HEK293T (cell line): Measurements from ENCODE around the gene SPECC1L.

Source experiments
- CTCF ChIA-PET: fragments of 350-600 bp; formaldehyde crosslinking; extraction: SDS; loops from one replicate; lab custom pipeline; 2021; ENCODE audit warnings: antibody characterized with exemption, inconsistent platforms; lab: Yijun Ruan, JAX
- POLR2A ChIA-PET: fragments of 350-600 bp; formaldehyde crosslinking; extraction: SDS; loops from one replicate; lab custom pipeline; 2020; ENCODE audit warnings: antibody characterized with exemption, inconsistent platforms; lab: Yijun Ruan, JAX
- DNase-seq: peaks from one replicate; pipeline ENCODE4 v3.0.0; 2012; ENCODE audit warnings: mixed read lengths; ENCODE audit errors: extremely low spot score
- ARNT ChIP-seq: fragments of 450-650 bp; IDR thresholded peaks from 2 replicates; pipeline ENCODE4 v1.6.1; 2017; ENCODE audit warnings: mild to moderate bottlenecking
- BHLHE40 ChIP-seq: fragments of 450-650 bp; IDR thresholded peaks from 2 replicates; pipeline ENCODE4 v1.6.1; 2016; ENCODE audit warnings: mild to moderate bottlenecking, moderate library complexity, borderline replicate concordance
- CTBP1 ChIP-seq: fragments of 450-650 bp; IDR thresholded peaks from 2 replicates; pipeline ENCODE4 v1.6.1; 2016; ENCODE audit warnings: borderline replicate concordance
- ELF4 ChIP-seq: fragments of 450-650 bp; IDR thresholded peaks from 2 replicates; pipeline ENCODE4 v1.6.1; 2017; ENCODE audit warnings: antibody characterized with exemption
- FOXA1 ChIP-seq: fragments of 450-650 bp; IDR thresholded peaks from 2 replicates; pipeline ENCODE4 v1.6.1; 2016; ENCODE audit warnings: mild to moderate bottlenecking
- FOXK2 ChIP-seq: fragments of 450-650 bp; IDR thresholded peaks from 2 replicates; pipeline ENCODE4 v1.6.1; 2016; ENCODE audit warnings: mild to moderate bottlenecking
- FOXM1 ChIP-seq: fragments of 450-650 bp; IDR thresholded peaks from 2 replicates; pipeline ENCODE4 v1.6.1; 2017; ENCODE audit warnings: mild to moderate bottlenecking, borderline replicate concordance
- HDGF ChIP-seq: fragments of 450-650 bp; IDR thresholded peaks from 2 replicates; pipeline ENCODE4 v1.6.1; 2017; ENCODE audit warnings: antibody characterized with exemption, borderline replicate concordance
- L3MBTL2 ChIP-seq: fragments of 450-650 bp; conservative IDR thresholded peaks from 2 replicates; pipeline ENCODE4 v1.6.1; 2016; ENCODE audit warnings: mild to moderate bottlenecking
- LEF1 ChIP-seq: fragments of 450-650 bp; IDR thresholded peaks from 2 replicates; pipeline ENCODE4 v1.6.1; 2017; ENCODE audit warnings: mild to moderate bottlenecking, borderline replicate concordance
- NFRKB ChIP-seq: fragments of 450-650 bp; IDR thresholded peaks from 2 replicates; pipeline ENCODE4 v1.6.1; 2016; ENCODE audit warnings: mild to moderate bottlenecking, moderate library complexity
- PKNOX1 ChIP-seq: fragments of 450-650 bp; IDR thresholded peaks from 2 replicates; pipeline ENCODE4 v1.6.1; 2016
- SP1 ChIP-seq: fragments of 450-650 bp; IDR thresholded peaks from 2 replicates; pipeline ENCODE4 v1.6.1; 2017
- SUZ12 ChIP-seq: fragments of 450-650 bp; IDR thresholded peaks from 2 replicates; pipeline ENCODE4 v1.6.1; 2016; ENCODE audit warnings: mild to moderate bottlenecking
- TARDBP ChIP-seq: fragments of 450-650 bp; IDR thresholded peaks from 2 replicates; pipeline ENCODE4 v1.6.1; 2016
- ZNF384 ChIP-seq: fragments of 450-650 bp; IDR thresholded peaks from 2 replicates; pipeline ENCODE4 v1.6.1; 2016

SPECC1L gene

GRCh38 chr22:24270556-24271385, at the start of gene SPECC1L:
SPECC1L (plus strand) TSS chr22:24270831; CDS start chr22:24302232, 31,401 bp downstream.
- DNase-seq = peak; percentile 96
- peak; percentile 73; the same call in 1 of the 2 replicates for TF ChIP-seq HDGF
- TF ChIP-seq L3MBTL2 = peak; percentile 75
- no peak for TF ChIP-seq ZNF384
- POLR2A ChIA-PET = interaction anchor here (0.7 kb wide), 1 partner anchor 19 kb away, joined by 3 read pairs; no protein-coding TSS in a partner anchor
- CTCF ChIA-PET = no interaction called here

GRCh38 chr22:24224468-24224867, 46.2 kb upstream of the SPECC1L start:
- ChIA-PET POLR2A (no interaction called here), CTCF (no interaction called here)
- no peak for DNase-seq
- no peak for TF ChIP-seq FOXA1
- TF ChIP-seq LEF1 = no peak
- TF ChIP-seq FOXM1 = no peak
- no peak for TF ChIP-seq CTBP1
- no peak for TF ChIP-seq HDGF
- TF ChIP-seq FOXK2 = no peak
- no peak for TF ChIP-seq PKNOX1
- TF ChIP-seq NFRKB = no peak
- no peak for TF ChIP-seq ELF4
- TF ChIP-seq TARDBP = no peak
- TF ChIP-seq SUZ12 = no peak
- no peak for TF ChIP-seq ARNT

GRCh38 chr22:24225044-24225601, 45.5 kb upstream of the SPECC1L start:
- ChIA-PET POLR2A (no interaction called here), CTCF (no interaction called here)
- DNase-seq = no peak
- no peak for TF ChIP-seq FOXK2
- TF ChIP-seq FOXA1 = no peak
- no peak for TF ChIP-seq L3MBTL2
- TF ChIP-seq SP1 = no peak
- TF ChIP-seq ELF4 = no peak
- TF ChIP-seq ARNT = no peak
- TF ChIP-seq TARDBP = no peak
- no peak for TF ChIP-seq FOXM1
- no peak for TF ChIP-seq SUZ12
- TF ChIP-seq NFRKB = no peak
- TF ChIP-seq CTBP1 = no peak
- no peak for TF ChIP-seq LEF1
- TF ChIP-seq HDGF = no peak

- CTCF ChIA-PET = no interaction called here
- POLR2A ChIA-PET = no interaction called here
- no peak for DNase-seq
- TF ChIP-seq FOXK2 (no peak), ARNT (no peak), NFRKB (no peak), HDGF (no peak), SP1 (no peak), FOXA1 (no peak), TARDBP (no peak), L3MBTL2 (no peak), SUZ12 (no peak), PKNOX1 (no peak)
Measured at GRCh38 chr22:24225951-24226350, 44.7 kb upstream of the SPECC1L start.

- ChIA-PET POLR2A (interaction anchor here (0.8 kb wide), 1 partner anchor 22 kb away, joined by 3 read pairs; no protein-coding TSS in a partner anchor), CTCF (interaction anchor here (0.6 to 2.2 kb wide), 7 partner anchors 9 to 74 kb away, joined by 3 to 7 read pairs (median 4); partner anchors contain the start of gene SUSD2)
- no peak for TF ChIP-seq LEF1
- TF ChIP-seq BHLHE40 = no peak
- no peak for TF ChIP-seq FOXM1
- no peak for TF ChIP-seq ZNF384
- no peak for TF ChIP-seq FOXA1
- no peak for TF ChIP-seq HDGF
- TF ChIP-seq ELF4 = no peak
- no peak for TF ChIP-seq SP1
- no peak for TF ChIP-seq FOXK2
- no peak for TF ChIP-seq NFRKB
- TF ChIP-seq SUZ12 = no peak
- peak; percentile 75 for DNase-seq
Measured at GRCh38 chr22:24230911-24231656, 39.5 kb upstream of the SPECC1L start.

GRCh38 chr22:24231706-24232105, 38.9 kb upstream of the SPECC1L start:
- no peak for DNase-seq
- POLR2A ChIA-PET = no interaction called here
- CTCF ChIA-PET = interaction anchor here (1.2 to 2.2 kb wide), 3 partner anchors 15 to 75 kb away, joined by 3 to 7 read pairs (median 6); no protein-coding TSS in a partner anchor
- no peak for TF ChIP-seq ARNT
- TF ChIP-seq ELF4 = no peak
- no peak for TF ChIP-seq ZNF384
- TF ChIP-seq TARDBP = no peak
- no peak for TF ChIP-seq CTBP1
- TF ChIP-seq SUZ12 = no peak
